Spinal cord (tissue), 10 donors: Measurements from ENCODE around the gene NCKAP5. TPM values are rescaled to one million over a fixed set of nuclear protein-coding genes. Genes with fewer than 3 reads are reported as not detected.

Experiments used
- DNase-seq, 6 donors: peaks; one replicate each; pipeline versions ENCODE4 v3.0.0 to v3.0.0-alpha.2; 2013 to 2015; ENCODE audit warnings: low spot score in 6 of 6, low read depth in 4 of 6
- H3K27ac ChIP-seq: one replicate; pipeline ENCODE4 v1.5.1; 2013; ENCODE audit warnings: low read depth, low read length, control low read depth
- H3K27me3 ChIP-seq: one replicate; pipeline ENCODE4 v1.6.1; 2013; ENCODE audit warnings: low read length; ENCODE audit not compliant: control insufficient read depth, insufficient read depth
- H3K36me3 ChIP-seq: one replicate; pipeline ENCODE4 v1.6.1; 2013; ENCODE audit warnings: low read length; ENCODE audit not compliant: control insufficient read depth, insufficient read depth
- H3K4me1 ChIP-seq: one replicate; pipeline ENCODE4 v1.6.1; 2013; ENCODE audit warnings: low read length; ENCODE audit not compliant: control insufficient read depth, insufficient read depth
- H3K4me3 ChIP-seq: one replicate; pipeline ENCODE4 v1.5.1; 2013; ENCODE audit warnings: low read depth, low read length, control low read depth
- H3K9me3 ChIP-seq: one replicate; pipeline ENCODE4 v1.6.1; 2013; ENCODE audit warnings: low read length; ENCODE audit not compliant: control insufficient read depth, insufficient read depth
- WGBS: methylation state at CpG from one replicate; pipeline ENCODE4 v1.1.5; 2013; ENCODE audit warnings: missing lambda C conversion rate; ENCODE audit not compliant: insufficient coverage; 5-methylcytosine and 5-hydroxymethylcytosine counted together
- polyA plus RNA-seq, 2 donors: library from polyadenylated mRNA; unstranded; fragments of 120-200 nt; gene quantifications; one replicate each; pipeline ENCODE4 v1.2.1, GENCODE V29; 2013; ENCODE audit not compliant: insufficient read length in 2 of 2
- total RNA-seq, 2 donors: library from RNA; depleted of rRNA in 1 of 2; stranded (reverse); fragments of 120-200 nt in 1 of 2; fragments of >200 nt in 1 of 2; gene quantifications; one replicate each; pipeline versions ENCODE4 v1.2.3 to v1.2.4, GENCODE V29; 2013 to 2014
- donor health status: healthy.

NCKAP5 gene
- total and polyA plus RNA-seq, 4 donors, result 8.9 to 17.7 (median 11.6) TPM

DNA sequence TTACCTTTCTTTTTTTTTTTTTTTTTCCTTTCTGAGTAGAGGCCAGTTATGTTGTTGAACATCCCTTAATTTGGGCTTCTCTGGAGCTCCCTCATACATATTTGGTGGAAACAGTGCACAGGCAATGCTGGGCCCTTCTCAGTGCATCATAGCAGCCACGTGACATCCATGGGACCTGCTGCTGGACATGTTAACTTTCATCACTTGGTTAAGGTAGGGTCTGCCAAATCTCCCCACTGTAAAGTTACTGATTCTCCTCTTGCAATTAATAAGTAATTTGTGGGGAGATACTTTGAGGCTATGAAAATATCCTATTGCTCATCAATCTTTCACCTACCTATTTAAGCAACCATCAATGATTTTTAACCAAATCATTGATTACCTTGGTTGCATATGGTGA lies 686.7 kb downstream of the NCKAP5 start:
- DNase-seq, result no peak
- Histone ChIP-seq H3K4me1 (no peaks in the 10 kb centered on the region), H3K9me3 (no peaks in the 10 kb centered on the region), H3K36me3 (no peaks in the 10 kb centered on the region), H3K27ac (no peak overlapping the region), H3K27me3 (no peaks in the 10 kb centered on the region), H3K4me3 (no peak overlapping the region)
- WGBS, result no CpG with 5 or more reads among the region's 1 CpG

DNA sequence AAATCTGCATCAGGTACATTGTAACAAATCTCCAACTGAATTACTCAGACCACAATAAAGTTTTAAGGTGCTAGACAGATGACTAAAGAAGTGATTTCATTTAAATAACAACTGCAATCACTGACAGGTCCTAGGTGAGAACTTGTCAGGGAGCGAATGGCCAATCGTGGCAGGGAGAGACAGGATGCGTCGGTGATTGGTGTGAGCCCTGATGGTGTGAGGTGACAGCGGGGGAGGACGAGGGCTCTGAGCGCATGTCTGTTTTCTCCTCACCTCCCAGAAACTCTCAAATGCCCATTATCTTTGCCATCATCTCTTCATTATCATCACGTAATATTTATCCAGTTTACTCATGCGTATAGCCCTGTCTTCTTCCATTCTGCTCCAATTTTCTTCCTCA lies 690.3 kb downstream of the NCKAP5 start:
- H3K27me3 ChIP-seq, result no peaks in the 10 kb centered on the region
- WGBS, result 98% methylated on average over 3 of the region's 9 CpGs
- no peaks in the 10 kb centered on the region for H3K4me1 ChIP-seq
- no peak for DNase-seq
- H3K9me3 ChIP-seq, result no peaks in the 10 kb centered on the region
- H3K4me3 ChIP-seq, result no peak overlapping the region
- no peaks in the 10 kb centered on the region for H3K36me3 ChIP-seq
- H3K27ac ChIP-seq, result no peak overlapping the region

DNA sequence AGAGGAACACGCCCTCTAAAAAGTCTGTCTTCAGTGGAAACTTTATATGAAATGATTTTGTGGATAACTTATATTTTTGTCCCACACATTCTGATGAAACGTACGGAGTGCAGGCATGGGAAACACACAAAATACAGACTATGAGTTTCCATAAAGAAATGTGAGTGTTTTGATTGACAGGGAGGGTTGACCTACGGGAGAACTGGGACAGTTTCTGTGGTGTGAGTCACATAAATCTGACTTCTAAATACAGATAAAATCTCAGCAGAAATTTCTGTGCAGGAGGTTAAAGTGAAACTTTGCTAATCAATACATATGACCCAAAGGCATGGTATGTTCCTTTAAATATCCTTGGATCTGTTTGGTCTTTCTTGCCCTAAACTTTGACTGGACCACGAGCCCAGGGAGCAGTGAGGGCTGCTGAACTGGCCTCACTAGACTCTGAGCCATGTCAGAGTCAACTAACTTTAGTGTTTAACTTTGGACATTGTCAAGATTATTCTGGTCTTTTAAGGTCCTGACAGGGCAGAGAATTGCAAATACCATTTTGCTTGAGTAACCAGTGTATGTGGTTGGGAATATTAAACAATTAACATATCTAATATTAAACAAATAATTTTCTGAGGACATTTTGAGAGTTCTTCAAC lies 691.4 kb downstream of the NCKAP5 start:
- no peaks in the 10 kb centered on the region for H3K36me3 ChIP-seq
- H3K27me3 ChIP-seq, result no peaks in the 10 kb centered on the region
- peaks cover 5% of the 10 kb centered on the region for H3K4me1 ChIP-seq
- DNase-seq, result no peak
- no peak overlapping the region for H3K4me3 ChIP-seq
- H3K9me3 ChIP-seq, result no peaks in the 10 kb centered on the region
- no peak overlapping the region for H3K27ac ChIP-seq
- WGBS, result 100% methylated on average over 1 of the region's 5 CpGs

DNA sequence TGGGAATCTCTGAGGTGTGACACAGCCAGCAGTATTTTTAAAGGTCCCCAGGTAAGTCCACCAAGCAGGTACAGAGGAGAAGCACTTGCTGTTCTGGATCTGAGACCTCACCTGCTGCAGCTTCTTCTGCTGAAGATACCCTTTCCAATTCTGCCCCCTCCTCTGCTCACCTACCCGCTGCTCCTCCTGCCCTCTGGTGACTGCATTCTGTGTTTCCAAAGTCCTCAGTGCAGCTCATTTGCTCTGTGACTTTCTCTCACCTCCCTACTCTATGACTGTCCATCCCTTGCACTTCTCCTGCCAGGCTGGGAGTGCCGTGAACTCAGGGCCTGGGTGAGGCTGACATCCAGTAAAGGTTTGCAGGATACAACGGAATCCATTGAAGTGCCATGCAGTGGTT lies 693.1 kb downstream of the NCKAP5 start:
- Histone ChIP-seq H3K4me3 (no peak overlapping the region), H3K27ac (no peak overlapping the region), H3K9me3 (no peaks in the 10 kb centered on the region), H3K4me1 (peaks cover 5% of the 10 kb centered on the region), H3K36me3 (no peaks in the 10 kb centered on the region), H3K27me3 (no peaks in the 10 kb centered on the region)
- 87% methylated on average over 1 of the region's 3 CpGs for WGBS
- no peak for DNase-seq

DNA sequence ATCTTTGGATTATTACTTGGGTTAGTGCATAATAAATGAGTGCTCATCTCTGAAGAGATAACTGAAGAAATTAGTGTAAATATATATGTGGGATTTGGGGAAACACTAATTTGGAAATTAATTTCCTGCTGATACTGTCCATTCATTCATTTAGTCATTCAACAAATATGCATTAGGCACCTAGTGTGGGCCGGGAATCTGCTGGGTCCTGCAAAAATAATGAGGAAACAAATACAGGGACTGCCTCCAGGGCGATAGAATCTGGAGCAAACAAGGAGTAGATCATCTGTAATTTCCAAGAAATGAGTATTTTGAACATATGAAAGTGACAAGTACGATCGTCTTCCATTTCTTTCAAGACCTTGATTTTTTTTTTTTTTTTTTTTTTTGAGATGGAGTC lies 694.5 kb downstream of the NCKAP5 start:
- Histone ChIP-seq H3K9me3 (no peaks in the 10 kb centered on the region), H3K4me1 (peaks cover 5% of the 10 kb centered on the region), H3K27ac (no peak overlapping the region), H3K27me3 (no peaks in the 10 kb centered on the region), H3K4me3 (no peak overlapping the region), H3K36me3 (no peaks in the 10 kb centered on the region)
- WGBS, result 86% methylated on average over 2 of the region's 4 CpGs
- DNase-seq, result no peak

DNA sequence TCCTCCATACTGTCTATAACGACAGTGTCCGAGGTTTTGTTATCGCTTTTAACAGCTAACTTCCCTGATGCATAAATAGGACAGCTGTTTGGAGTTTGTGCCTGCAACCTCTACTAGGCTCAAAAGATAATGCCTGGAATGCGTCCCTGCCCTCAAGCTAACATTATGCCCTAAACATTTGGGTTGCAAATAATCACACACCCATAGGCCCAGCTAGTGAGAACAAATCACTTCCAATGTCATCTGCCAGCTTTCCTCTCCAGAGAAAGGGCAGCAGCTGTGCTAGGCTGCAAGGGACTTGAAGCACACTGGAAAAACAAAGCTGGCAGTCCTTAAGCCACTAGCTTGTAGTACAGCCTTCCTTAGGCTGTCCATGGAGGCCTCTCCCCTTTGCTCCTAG lies 696.4 kb downstream of the NCKAP5 start:
- H3K4me1 ChIP-seq, result peaks cover 5% of the 10 kb centered on the region
- H3K27me3 ChIP-seq, result no peaks in the 10 kb centered on the region
- H3K27ac ChIP-seq, result no peak overlapping the region
- H3K9me3 ChIP-seq, result no peaks in the 10 kb centered on the region
- H3K36me3 ChIP-seq, result no peaks in the 10 kb centered on the region
- no peak overlapping the region for H3K4me3 ChIP-seq
- DNase-seq, result peak in 3 of 6 donors; percentile 3 to 80 (median 26)
- 65% methylated on average over 4 of the region's 4 CpGs for WGBS

DNA sequence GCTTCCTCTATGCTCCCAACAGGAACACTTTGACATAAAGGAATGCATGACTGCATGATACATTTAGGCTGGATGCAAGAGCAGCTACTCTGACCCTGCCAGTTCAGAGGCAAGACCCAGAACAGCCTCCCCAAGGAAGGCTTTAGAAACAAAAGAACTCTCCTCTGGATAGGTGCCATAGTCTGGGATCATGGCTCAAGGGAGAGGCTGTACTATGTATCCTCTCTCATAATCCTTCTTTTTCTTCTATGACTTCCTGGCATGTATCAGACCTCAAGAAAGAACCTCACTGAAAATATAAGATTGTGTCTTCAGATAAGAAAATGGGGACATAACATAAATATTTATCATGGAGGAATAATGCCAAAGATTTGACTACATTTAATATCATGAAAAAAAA lies 704.3 kb downstream of the NCKAP5 start:
- H3K36me3 ChIP-seq, result no peaks in the 10 kb centered on the region
- no peak overlapping the region for H3K4me3 ChIP-seq
- H3K9me3 ChIP-seq, result no peaks in the 10 kb centered on the region
- DNase-seq, result no peak
- no peaks in the 10 kb centered on the region for H3K27me3 ChIP-seq
- no peaks in the 10 kb centered on the region for H3K4me1 ChIP-seq
- H3K27ac ChIP-seq, result no peak overlapping the region

DNA sequence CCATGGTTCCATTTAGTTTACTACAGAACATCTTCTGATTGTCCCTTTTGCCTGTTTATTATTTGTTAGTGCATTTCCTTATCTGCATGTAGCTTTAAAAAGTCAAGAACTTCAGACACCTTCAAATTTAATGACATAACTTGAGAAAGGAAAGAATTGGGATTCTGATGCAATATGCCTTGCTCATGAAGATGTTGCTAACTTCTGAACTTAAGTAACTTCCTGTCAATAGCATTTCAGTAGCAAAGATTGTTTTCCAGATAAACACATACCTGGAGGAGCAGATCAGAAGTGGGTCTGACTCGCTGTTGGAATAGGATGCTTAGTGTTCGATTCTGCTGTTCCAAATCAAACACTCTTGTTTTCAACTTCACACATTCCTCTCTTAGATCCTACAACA lies 708.0 kb downstream of the NCKAP5 start:
- Histone ChIP-seq H3K4me1 (no peaks in the 10 kb centered on the region), H3K27me3 (no peaks in the 10 kb centered on the region), H3K9me3 (no peaks in the 10 kb centered on the region), H3K27ac (no peak overlapping the region), H3K4me3 (no peak overlapping the region), H3K36me3 (no peaks in the 10 kb centered on the region)
- DNase-seq, result no peak
- no CpG with 5 or more reads among the region's 2 CpGs for WGBS

DNA sequence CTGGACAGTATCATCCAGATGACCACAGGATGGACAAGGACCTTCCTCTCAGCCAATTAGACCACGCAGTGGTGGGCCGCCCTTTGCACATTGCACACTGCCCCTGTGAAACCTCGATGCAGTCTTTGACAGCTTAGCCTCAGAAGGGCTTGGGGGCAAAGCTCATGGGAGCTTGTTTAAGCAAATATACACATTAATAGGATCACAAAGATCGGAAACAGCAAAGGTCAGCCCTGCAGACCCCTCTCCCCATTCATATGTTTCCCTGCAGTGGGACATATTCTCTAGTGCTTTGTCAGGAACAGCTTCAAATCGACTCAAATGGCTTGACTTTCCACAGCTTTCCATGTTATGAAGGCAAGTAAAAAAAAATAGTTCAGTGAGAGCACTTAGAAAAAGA lies 708.7 kb downstream of the NCKAP5 start:
- H3K4me1 ChIP-seq, result no peaks in the 10 kb centered on the region
- no peak overlapping the region for H3K27ac ChIP-seq
- no peak overlapping the region for H3K4me3 ChIP-seq
- no peaks in the 10 kb centered on the region for H3K27me3 ChIP-seq
- no peaks in the 10 kb centered on the region for H3K9me3 ChIP-seq
- no peaks in the 10 kb centered on the region for H3K36me3 ChIP-seq
- WGBS, result 54% methylated on average over 2 of the region's 5 CpGs
- DNase-seq, result no peak

DNA sequence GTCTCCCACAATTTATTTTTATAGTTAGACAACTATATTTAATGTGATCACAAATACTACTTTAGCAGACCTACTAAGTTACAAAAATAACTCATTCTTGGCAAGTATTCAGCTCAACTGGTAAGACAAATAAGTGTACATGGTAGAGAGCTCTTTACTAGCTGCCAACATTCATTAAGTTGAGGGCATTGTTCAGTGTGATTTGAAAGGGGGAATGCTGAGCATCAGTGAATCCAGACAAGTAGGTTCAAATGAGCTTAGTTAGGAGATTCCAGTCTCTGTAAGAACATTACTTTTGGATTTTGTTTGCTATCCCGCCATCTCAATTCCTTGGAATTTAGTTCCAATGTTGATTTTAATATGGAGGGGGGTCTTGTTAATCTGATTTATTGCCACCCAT lies 710.9 kb downstream of the NCKAP5 start:
- no CpG with 5 or more reads among the region's 1 CpG for WGBS
- no peaks in the 10 kb centered on the region for H3K36me3 ChIP-seq
- DNase-seq, result no peak
- H3K4me3 ChIP-seq, result no peak overlapping the region
- H3K27ac ChIP-seq, result no peak overlapping the region
- H3K4me1 ChIP-seq, result no peaks in the 10 kb centered on the region
- no peaks in the 10 kb centered on the region for H3K9me3 ChIP-seq
- no peaks in the 10 kb centered on the region for H3K27me3 ChIP-seq
